MCF 10A (cell line): ENCODE data around the gene MOCS2. TPM values are rescaled to one million over a fixed set of nuclear protein-coding genes. Genes with fewer than 3 reads are reported as not detected.
A peak's percentile ranks its signal among the peaks of the same experiment; 100 is the strongest.

Source experiments
- Bru-seq: library from RNA; stranded (reverse); fragments of 400-500 nt; gene quantifications from one replicate; lab custom pipeline; 2021; lab: Mats Ljungman, UMichigan
- BruChase-seq, 2 experiments: library from RNA; stranded (reverse); fragments of 400-500 nt; gene quantifications; one replicate each; lab custom pipeline; 2021; lab: Mats Ljungman, UMichigan
- BruUV-seq: library from RNA; stranded (reverse); fragments of 400-500 nt; replicated peaks from 2 replicates; lab custom pipeline; 2021; lab: Mats Ljungman, UMichigan
- CTCF ChIA-PET: fragments of 300-600 bp; sonication (Branson Sonifier 250); formaldehyde crosslinking; extraction: SDS; loops from one replicate; lab custom pipeline; 2021; ENCODE audit warnings: antibody characterized with exemption, inconsistent platforms; lab: Yijun Ruan, JAX
- POLR2A ChIA-PET: fragments of 300-600, 350-650 bp; sonication (Branson Sonifier 250); formaldehyde crosslinking; extraction: SDS; loops from one replicate; lab custom pipeline; 2020; ENCODE audit warnings: antibody characterized with exemption, inconsistent platforms; lab: Yijun Ruan, JAX
- DNase-seq: peaks from one replicate; pipeline ENCODE4 v3.0.0-alpha.2; 2018; ENCODE audit not compliant: unreplicated experiment
- H3K27ac Mint-ChIP-seq: one replicate; pipeline ENCODE4 v1.8.0; 2022; ENCODE audit warnings: mild to moderate bottlenecking, low read depth, mixed read lengths; ENCODE audit not compliant: unreplicated experiment
- H3K27me3 Mint-ChIP-seq: one replicate; pipeline ENCODE4 v1.8.0; 2022; ENCODE audit warnings: mixed read lengths; ENCODE audit not compliant: insufficient read depth, unreplicated experiment
- H3K36me3 Mint-ChIP-seq: one replicate; pipeline ENCODE4 v1.8.0; 2022; ENCODE audit warnings: mild to moderate bottlenecking, moderate library complexity, mixed read lengths; ENCODE audit not compliant: insufficient read depth, unreplicated experiment
- H3K4me1 Mint-ChIP-seq: one replicate; pipeline ENCODE4 v1.8.0; 2022; ENCODE audit warnings: mixed read lengths; ENCODE audit not compliant: insufficient read depth, unreplicated experiment
- H3K4me3 Mint-ChIP-seq: one replicate; pipeline ENCODE4 v1.8.0; 2022; ENCODE audit warnings: mild to moderate bottlenecking, moderate library complexity, mixed read lengths; ENCODE audit not compliant: unreplicated experiment
- H3K9me3 Mint-ChIP-seq: one replicate; pipeline ENCODE4 v1.8.0; 2022; ENCODE audit warnings: mixed read lengths; ENCODE audit not compliant: unreplicated experiment
- CTCF ChIP-seq: fragments of 200-600 bp; IDR thresholded peaks from one replicate; pipeline ENCODE4 v1.8.0; 2022; ENCODE audit warnings: antibody characterized with exemption, mild to moderate bottlenecking; ENCODE audit not compliant: unreplicated experiment
- intact Hi-C: fragments of 100-400 bp; cut with micrococcal nuclease; formaldehyde crosslinking; loops from 2 replicates; pipeline ENCODE4 v1.14.1; 2022
- long read RNA-seq: library from polyadenylated mRNA; stranded (forward); transcript quantifications from one replicate; pipeline ENCODE4 v2.0.0, GENCODE V29; 2022
- total RNA-seq: library from RNA; stranded (reverse); gene quantifications from 2 replicates; pipeline ENCODE4 v1.2.3, GENCODE V29; 2022

MOCS2 gene
- total RNA-seq (31.4 and 43.0 TPM in 2 replicates), Bru-seq, nascent RNA (percentile 71 among the genes with signal in this experiment), BruChase-seq, experiment 1, labeled RNA remaining after a 6-hour chase (percentile 81 among the genes with signal in this experiment), BruChase-seq, experiment 2, labeled RNA remaining after a 2-hour chase (percentile 71 among the genes with signal in this experiment)
- long read RNA-seq, transcript MOCS2-203 (7 exons, 1,337 nt): major isoform, 103 of 109 reads
- long read RNA-seq, partial matches to known transcripts: 2 of 109 reads
- long read RNA-seq, other reads (novel, unspliced or antisense): 4 of 109 reads

GRCh38 chr5:53109443-53110127 lies at the start of gene MOCS2:
MOCS2 (minus strand) TSS chr5:53109757; CDS start chr5:53107174, 2,583 bp downstream.
- H3K27ac Mint-ChIP-seq: peak within 1 kb of the TSS; percentile 80
- no peaks in the 10 kb centered on the region for H3K27me3 Mint-ChIP-seq
- H3K4me3 Mint-ChIP-seq: peak within 1 kb of the TSS; percentile 97
- intact Hi-C loops: no loop called here
- peaks cover 18% of the 10 kb centered on the region for H3K4me1 Mint-ChIP-seq
- peak; percentile 89 for DNase-seq
- BruUV-seq: no TSS peak
- TF ChIP-seq CTCF: no peak
- ChIA-PET CTCF (interaction anchor here (0.6 to 2.3 kb wide), 10 partner anchors 10 to 1302 kb away, joined by 3 to 10 read pairs (median 4); no protein-coding TSS in a partner anchor), POLR2A (interaction anchor here (0.6 to 2.3 kb wide), 32 partner anchors 9 to 1985 kb away, joined by 3 to 18 read pairs (median 4); partner anchors contain the start of gene ITGA2)
- no peaks in the 10 kb centered on the region for H3K9me3 Mint-ChIP-seq
- peaks cover 22% of the 10 kb centered on the region for H3K36me3 Mint-ChIP-seq

DNA sequence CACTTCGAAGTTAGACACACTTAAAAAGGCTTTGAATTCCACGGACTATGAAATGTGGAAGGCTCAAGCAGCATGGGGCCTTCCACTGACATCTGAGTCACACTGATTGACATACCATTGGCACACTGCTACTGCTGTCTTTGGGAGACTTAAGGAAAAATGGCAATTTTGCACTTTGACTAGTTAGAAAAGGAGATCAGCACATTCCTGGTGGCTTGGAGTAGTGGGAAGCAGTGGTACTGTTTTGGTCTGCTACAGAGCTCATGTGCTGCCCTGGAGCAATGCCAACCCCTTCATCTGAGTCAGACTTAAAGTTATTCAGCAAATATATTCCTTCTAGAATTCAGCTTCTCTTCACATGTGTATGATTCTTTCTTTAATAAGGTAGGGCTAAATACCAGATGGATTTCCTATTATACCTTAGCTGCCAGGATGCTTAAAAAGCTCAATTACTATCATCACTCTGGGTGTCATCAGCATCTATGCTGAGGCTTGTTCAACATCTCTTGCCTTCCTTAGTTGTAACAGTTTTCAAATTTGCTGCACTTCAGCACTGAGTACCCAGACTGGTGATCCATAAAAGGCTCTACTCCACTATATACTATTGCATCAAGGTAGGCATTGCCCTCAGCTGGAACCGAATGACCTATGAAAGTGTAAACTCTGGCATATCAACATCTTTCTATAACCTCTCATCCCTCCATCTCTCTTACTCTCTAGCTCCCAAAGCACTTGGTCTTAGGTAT lies 42.3 kb upstream of the MOCS2 start:
- TF ChIP-seq CTCF: no peak
- intact Hi-C loops: no loop called here
- DNase-seq: peak; percentile 47
- no TSS peak for BruUV-seq
- Mint-ChIP-seq H3K36me3 (no peaks in the 10 kb centered on the region), H3K27me3 (no peaks in the 10 kb centered on the region), H3K9me3 (no peaks in the 10 kb centered on the region), H3K4me3 (no peak overlapping the region), H3K27ac (no peak overlapping the region), H3K4me1 (peaks cover 8% of the 10 kb centered on the region)
- CTCF ChIA-PET: interaction anchor here (0.7 kb wide), 1 partner anchor 203 kb away, joined by 4 read pairs; no protein-coding TSS in a partner anchor
- POLR2A ChIA-PET: interaction anchor here (0.7 to 1.5 kb wide), 2 partner anchors 42 to 83 kb away, joined by 3 read pairs; partner anchors contain the start of gene MOCS2

DNA sequence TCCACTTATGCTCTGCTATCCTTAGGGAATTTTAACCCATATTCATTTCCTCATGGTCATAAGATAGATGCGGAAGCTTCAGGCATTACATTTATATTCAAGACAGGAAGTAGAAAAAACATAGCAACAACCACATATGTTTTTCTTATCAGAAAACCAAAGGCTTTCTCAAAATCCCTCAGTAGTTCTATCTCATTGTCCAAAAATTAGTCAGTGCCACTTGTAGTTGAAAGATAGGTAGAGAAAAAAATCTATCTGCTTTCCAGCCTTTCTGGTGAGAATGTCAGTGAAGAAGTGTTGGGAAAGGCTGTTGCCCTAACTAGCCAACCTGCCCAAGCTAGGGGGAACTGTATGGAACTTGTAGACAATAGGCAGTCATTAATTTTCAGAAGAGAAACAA lies 23.5 kb upstream of the MOCS2 start:
- TF ChIP-seq CTCF: no peak
- CTCF ChIA-PET: interaction anchor here (1.2 to 1.8 kb wide), 2 partner anchors 21 to 184 kb away, joined by 4 to 8 read pairs; no protein-coding TSS in a partner anchor
- intact Hi-C loops: no loop called here

More for the DNA sequence above, 23.5 kb upstream of the MOCS2 start:
- Mint-ChIP-seq H3K27me3 (no peaks in the 10 kb centered on the region), H3K4me3 (no peak overlapping the region), H3K4me1 (no peaks in the 10 kb centered on the region), H3K27ac (no peak overlapping the region), H3K9me3 (no peaks in the 10 kb centered on the region), H3K36me3 (peaks cover 6% of the 10 kb centered on the region)
- POLR2A ChIA-PET: no interaction called here
- no TSS peak for BruUV-seq
- no peak for DNase-seq
